Caco-2 (cell line): Measurements from ENCODE around the gene EVPL. TPM values are rescaled to one million over a fixed set of nuclear protein-coding genes. Genes with fewer than 3 reads are reported as not detected.
"Not testable (repeated sequence)": the region's sequence is repeated elsewhere in the genome, so short reads cannot be mapped to it uniquely, and the experiment has no call there.

Source experiments
- BruUV-seq: library from RNA; stranded (reverse); fragments of 400-500 nt; replicated peaks from 2 replicates; lab custom pipeline; 2021; lab: Mats Ljungman, UMichigan
- CTCF ChIA-PET: fragments of 300-600 bp; sonication (Branson Sonifier 250); formaldehyde crosslinking; loops from one replicate; lab custom pipeline; 2022; ENCODE audit warnings: antibody characterized with exemption; lab: Charles Lee
- POLR2A ChIA-PET: fragments of 300-600 bp; sonication (Branson Sonifier 250); formaldehyde crosslinking; loops from one replicate; lab custom pipeline; 2022; ENCODE audit warnings: antibody characterized with exemption; lab: Charles Lee
- DNase-seq, 2 experiments: peaks; one replicate each; pipeline versions ENCODE4 v3.0.0 to v3.0.0-alpha.2; 2020 to 2022
- H3K27me3 ChIP-seq: replicated peaks from 2 replicates; pipeline ENCODE4 v1.6.0; 2011; ENCODE audit warnings: low read length; ENCODE audit not compliant: control insufficient read depth, insufficient read depth
- H3K36me3 ChIP-seq: 2 replicates; pipeline ENCODE4 v1.5.1; 2011; ENCODE audit warnings: low read length; ENCODE audit not compliant: control insufficient read depth, insufficient read depth
- H3K4me1 ChIP-seq: fragments of 250-450 bp; sonication (Bioruptor Pico); 2 replicates; pipeline ENCODE4 v1.5.1; 2020; ENCODE audit warnings: mild to moderate bottlenecking
- H3K4me3 ChIP-seq: 2 replicates; pipeline ENCODE4 v1.5.1; 2011; ENCODE audit warnings: low read depth, mild to moderate bottlenecking, control low read depth, low read length
- H3K9me3 ChIP-seq: fragments of 250-450 bp; sonication (Bioruptor Pico); 2 replicates; pipeline ENCODE4 v1.5.1; 2020; ENCODE audit warnings: mild to moderate bottlenecking, moderate library complexity
- H3K27ac Mint-ChIP-seq: one replicate; pipeline ENCODE4 v1.8.0; 2022; ENCODE audit warnings: mixed read lengths; ENCODE audit not compliant: unreplicated experiment
- H3K27me3 Mint-ChIP-seq: one replicate; pipeline ENCODE4 v1.8.0; 2022; ENCODE audit warnings: mixed read lengths; ENCODE audit not compliant: insufficient read depth, unreplicated experiment
- H3K36me3 Mint-ChIP-seq: one replicate; pipeline ENCODE4 v1.8.0; 2022; ENCODE audit warnings: mild to moderate bottlenecking, mixed read lengths; ENCODE audit not compliant: insufficient read depth, unreplicated experiment
- H3K4me1 Mint-ChIP-seq: one replicate; pipeline ENCODE4 v1.8.0; 2022; ENCODE audit warnings: low read depth, mixed read lengths; ENCODE audit not compliant: unreplicated experiment
- H3K4me3 Mint-ChIP-seq: one replicate; pipeline ENCODE4 v1.8.0; 2022; ENCODE audit warnings: mild to moderate bottlenecking, moderate library complexity, mixed read lengths; ENCODE audit not compliant: unreplicated experiment
- H3K9me3 Mint-ChIP-seq: one replicate; pipeline ENCODE4 v1.8.0; 2022; ENCODE audit warnings: mixed read lengths; ENCODE audit not compliant: unreplicated experiment
- intact Hi-C: fragments of 100-400 bp; cut with micrococcal nuclease; formaldehyde crosslinking; loops from one replicate; pipeline ENCODE4 v1.10.0; 2022; ENCODE audit not compliant: unreplicated experiment
- total RNA-seq: library from RNA; stranded (reverse); gene quantifications from 2 replicates; pipeline ENCODE4 v1.2.3, GENCODE V29; 2022
- TF ChIP-seq, protein P1 (sequence below), 2 experiments: fragments of 200-600 bp in 1 of 2; IDR thresholded peaks; 1 replicate in 1 of 2; 2 replicates in 1 of 2; pipeline versions ENCODE4 v1.5.1 to v1.8.0; 2011 to 2022; ENCODE audit warnings: antibody characterized with exemption in 1 of 2, control low read depth in 1 of 2, inconsistent platforms in 1 of 2, low read depth in 1 of 2, low read length in 1 of 2, mild to moderate bottlenecking in 1 of 2, moderate library complexity in 1 of 2; ENCODE audit not compliant: insufficient read depth in 1 of 2, severe bottlenecking in 1 of 2, unreplicated experiment in 1 of 2

The EVPL gene
- total RNA-seq, 1 experiment from 2014 or later = 0.16 TPM

- Histone ChIP-seq H3K27me3 (no peaks in the 10 kb centered on the region), H3K9me3 (no peaks in the 10 kb centered on the region), H3K36me3 (peaks cover 3% of the 10 kb centered on the region), H3K4me3 (no peak overlapping the region), H3K4me1 (peaks cover 4% of the 10 kb centered on the region)
- Mint-ChIP-seq H3K27me3 (no peaks in the 10 kb centered on the region), H3K4me1 (peaks cover 4% of the 10 kb centered on the region), H3K36me3 (peaks cover 93% of the 10 kb centered on the region), H3K4me3 (no peak overlapping the region), H3K9me3 (no peaks in the 10 kb centered on the region), H3K27ac (no peak overlapping the region)
- TF ChIP-seq, protein P1, sequence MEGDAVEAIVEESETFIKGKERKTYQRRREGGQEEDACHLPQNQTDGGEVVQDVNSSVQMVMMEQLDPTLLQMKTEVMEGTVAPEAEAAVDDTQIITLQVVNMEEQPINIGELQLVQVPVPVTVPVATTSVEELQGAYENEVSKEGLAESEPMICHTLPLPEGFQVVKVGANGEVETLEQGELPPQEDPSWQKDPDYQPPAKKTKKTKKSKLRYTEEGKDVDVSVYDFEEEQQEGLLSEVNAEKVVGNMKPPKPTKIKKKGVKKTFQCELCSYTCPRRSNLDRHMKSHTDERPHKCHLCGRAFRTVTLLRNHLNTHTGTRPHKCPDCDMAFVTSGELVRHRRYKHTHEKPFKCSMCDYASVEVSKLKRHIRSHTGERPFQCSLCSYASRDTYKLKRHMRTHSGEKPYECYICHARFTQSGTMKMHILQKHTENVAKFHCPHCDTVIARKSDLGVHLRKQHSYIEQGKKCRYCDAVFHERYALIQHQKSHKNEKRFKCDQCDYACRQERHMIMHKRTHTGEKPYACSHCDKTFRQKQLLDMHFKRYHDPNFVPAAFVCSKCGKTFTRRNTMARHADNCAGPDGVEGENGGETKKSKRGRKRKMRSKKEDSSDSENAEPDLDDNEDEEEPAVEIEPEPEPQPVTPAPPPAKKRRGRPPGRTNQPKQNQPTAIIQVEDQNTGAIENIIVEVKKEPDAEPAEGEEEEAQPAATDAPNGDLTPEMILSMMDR (IDR thresholded peaks at IDR 0.05; ENCODE audit: insufficient read depth in 1 of 2, low read depth in 1 of 2, low read length in 1 of 2, severe bottlenecking in 1 of 2, unreplicated experiment in 1 of 2) = no peak
- DNase-seq = no peak
- CTCF ChIA-PET = interaction anchor here (0.7 kb wide), 1 partner anchor 171 kb away, joined by 3 read pairs; no protein-coding TSS in a partner anchor
- BruUV-seq = no TSS peak
- POLR2A ChIA-PET = no interaction called here
- intact Hi-C loops = no loop called here
These were observed 21.6 kb upstream of the EVPL start for GRCh38 chr17:76048711-76049110.

DNA sequence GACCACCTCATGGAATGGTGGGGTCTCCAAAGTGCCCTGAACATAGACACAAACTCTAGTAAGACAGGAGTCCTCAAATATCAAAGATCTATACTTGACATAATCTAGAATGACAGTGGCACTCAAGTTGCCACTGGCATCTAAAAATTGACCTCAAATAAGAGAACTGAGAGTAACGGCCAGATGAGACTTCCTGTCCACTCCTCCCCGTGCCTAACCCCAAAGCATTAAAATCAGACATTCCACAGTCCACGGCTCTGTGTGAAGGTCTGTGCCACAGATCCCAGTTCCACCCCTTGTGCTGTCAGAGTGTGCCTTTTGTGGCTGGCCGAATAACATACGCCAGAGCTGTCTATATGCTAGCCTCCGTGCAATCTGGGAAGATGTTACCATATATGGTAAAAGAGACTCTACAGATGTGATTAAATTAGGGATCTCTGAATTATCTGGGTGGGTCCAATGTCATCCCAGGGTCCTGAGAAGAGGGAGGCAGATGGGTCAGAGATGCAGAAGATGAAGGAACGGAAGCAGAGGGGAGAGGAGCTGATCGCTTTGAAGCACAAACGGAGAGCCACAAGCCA, 21.0 kb upstream of the EVPL start:
- peaks cover 3% of the 10 kb centered on the region for H3K36me3 ChIP-seq
- Mint-ChIP-seq H3K27me3 (no peaks in the 10 kb centered on the region), H3K4me3 (no peak overlapping the region), H3K36me3 (peaks cover 93% of the 10 kb centered on the region), H3K9me3 (no peaks in the 10 kb centered on the region), H3K27ac (no peak overlapping the region), H3K4me1 (no peaks in the 10 kb centered on the region)
- POLR2A ChIA-PET = no interaction called here
- H3K4me3 ChIP-seq = no peak overlapping the region
- TF ChIP-seq, protein P1 (IDR thresholded peaks at IDR 0.05; ENCODE audit: insufficient read depth in 1 of 2, low read depth in 1 of 2, low read length in 1 of 2, severe bottlenecking in 1 of 2, unreplicated experiment in 1 of 2) = no peak
- no peaks in the 10 kb centered on the region for H3K9me3 ChIP-seq
- DNase-seq = no peak
- intact Hi-C loops = no loop called here
- no TSS peak for BruUV-seq
- H3K27me3 ChIP-seq = no peaks in the 10 kb centered on the region
- CTCF ChIA-PET = interaction anchor here (0.6 kb wide), 1 partner anchor 154 kb away, joined by 4 read pairs; no protein-coding TSS in a partner anchor
- H3K4me1 ChIP-seq = no peaks in the 10 kb centered on the region

- Mint-ChIP-seq H3K27ac (no peak overlapping the region), H3K36me3 (peaks cover 92% of the 10 kb centered on the region), H3K9me3 (no peaks in the 10 kb centered on the region), H3K4me1 (no peaks in the 10 kb centered on the region), H3K4me3 (no peak overlapping the region), H3K27me3 (no peaks in the 10 kb centered on the region)
- H3K36me3 ChIP-seq = peaks cover 3% of the 10 kb centered on the region
- no TSS peak for BruUV-seq
- H3K9me3 ChIP-seq = no peaks in the 10 kb centered on the region
- intact Hi-C loops = no loop called here
- H3K4me3 ChIP-seq = no peak overlapping the region
- TF ChIP-seq, protein P1 (IDR thresholded peaks at IDR 0.05; ENCODE audit: insufficient read depth in 1 of 2, low read depth in 1 of 2, low read length in 1 of 2, severe bottlenecking in 1 of 2, unreplicated experiment in 1 of 2) = no peak
- no peak for DNase-seq
- POLR2A ChIA-PET = no interaction called here
- no peaks in the 10 kb centered on the region for H3K4me1 ChIP-seq
- CTCF ChIA-PET = interaction anchor here (0.6 to 1.7 kb wide), 4 partner anchors 32 to 266 kb away, joined by 4 to 5 read pairs (median 4); partner anchors contain the start of gene UBALD2
- no peaks in the 10 kb centered on the region for H3K27me3 ChIP-seq
These were observed 19.0 kb upstream of the EVPL start for GRCh38 chr17:76046064-76046463.

GRCh38 chr17:76044475-76045007, 17.4 kb upstream of the EVPL start:
- H3K27ac Mint-ChIP-seq, POLR2A ChIA-PET, H3K36me3 ChIP-seq, H3K4me3 ChIP-seq, H3K27me3 Mint-ChIP-seq, BruUV-seq, H3K4me1 Mint-ChIP-seq, H3K9me3 ChIP-seq, H3K4me1 ChIP-seq, H3K9me3 Mint-ChIP-seq, DNase-seq, CTCF ChIA-PET, H3K27me3 ChIP-seq, intact Hi-C loops, H3K4me3 Mint-ChIP-seq: not testable (repeated sequence)
- peaks cover 86% of the 10 kb centered on the region for H3K36me3 Mint-ChIP-seq

- H3K36me3 ChIP-seq, H3K27ac Mint-ChIP-seq, H3K4me3 ChIP-seq, H3K4me1 ChIP-seq, intact Hi-C loops, DNase-seq, H3K27me3 Mint-ChIP-seq, H3K27me3 ChIP-seq, H3K9me3 ChIP-seq, H3K4me1 Mint-ChIP-seq, H3K4me3 Mint-ChIP-seq, H3K9me3 Mint-ChIP-seq, POLR2A ChIA-PET, BruUV-seq: not testable (repeated sequence)
- CTCF ChIA-PET = interaction anchor here (0.5 kb wide), 1 partner anchor 105 kb away, joined by 7 read pairs; no protein-coding TSS in a partner anchor
- H3K36me3 Mint-ChIP-seq = peaks cover 88% of the 10 kb centered on the region
These were observed 15.8 kb upstream of the EVPL start for GRCh38 chr17:76042868-76043267.
